Choroid plexus epithelial cell (primary cell): ENCODE results near the gene ZNF605.
"Not testable (repeated sequence)": the region's sequence is repeated elsewhere in the genome, so short reads cannot be mapped to it uniquely, and the experiment has no call there.

ENCODE experiments used
- DNase-seq: peaks from one replicate; pipeline ENCODE4 v3.0.0-alpha.2; 2010; ENCODE audit warnings: low read depth
- H3K4me3 ChIP-seq: 2 replicates; pipeline ENCODE4 v1.5.1; 2011; ENCODE audit warnings: low read depth, mild to moderate bottlenecking, control low read depth, low read length, moderate library complexity
- TF ChIP-seq, protein P1 (sequence below): conservative IDR thresholded peaks from 2 replicates; pipeline ENCODE4 v1.5.1; 2011; ENCODE audit warnings: low read depth, mild to moderate bottlenecking, control low read depth, inconsistent platforms, low read length, moderate library complexity

ZNF605 gene

DNA sequence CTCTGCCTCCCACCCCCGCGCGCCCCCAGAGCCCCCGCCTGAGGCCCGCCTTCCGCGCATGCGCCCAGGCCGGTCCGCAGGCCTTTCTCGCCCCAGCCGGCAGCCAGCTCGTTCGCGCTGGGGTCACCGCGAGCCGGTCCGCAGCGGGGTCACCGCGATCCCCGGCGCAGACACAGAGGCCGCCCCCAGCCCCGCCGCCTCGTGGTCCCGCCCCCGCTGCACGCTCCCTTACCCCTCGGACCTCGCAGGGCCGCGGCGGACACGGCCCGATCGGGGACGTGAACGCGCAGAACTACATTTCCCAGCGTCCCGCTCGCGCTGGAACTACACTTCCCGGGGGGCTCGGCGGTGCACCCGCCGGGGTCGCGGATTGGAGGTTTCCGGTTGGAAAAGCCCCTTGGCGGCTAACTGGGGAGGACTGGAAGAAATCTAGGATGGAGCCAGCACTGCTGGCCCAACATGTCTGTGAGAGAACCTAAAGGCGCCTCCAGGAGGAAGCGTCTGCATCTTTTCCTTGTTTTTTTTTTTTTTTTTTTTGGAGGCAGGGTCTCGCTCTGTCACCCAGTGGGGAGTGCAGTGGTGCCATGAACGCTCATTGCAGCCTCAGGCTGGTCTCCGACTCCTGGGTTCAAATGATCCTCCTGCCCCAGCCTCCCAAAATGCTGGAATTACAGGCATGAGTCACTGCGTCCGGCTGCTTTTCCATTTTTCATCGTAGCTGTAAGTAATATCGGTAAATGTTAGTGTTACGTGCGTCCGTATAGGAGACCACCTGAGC lies at the start of gene ZNF605:
Gene ZNF605 (minus strand): TSS at position 296 of the 778 bp plus-strand sequence. CDS start 10,671 bp downstream, outside the sequence.
- TF ChIP-seq, protein P1, sequence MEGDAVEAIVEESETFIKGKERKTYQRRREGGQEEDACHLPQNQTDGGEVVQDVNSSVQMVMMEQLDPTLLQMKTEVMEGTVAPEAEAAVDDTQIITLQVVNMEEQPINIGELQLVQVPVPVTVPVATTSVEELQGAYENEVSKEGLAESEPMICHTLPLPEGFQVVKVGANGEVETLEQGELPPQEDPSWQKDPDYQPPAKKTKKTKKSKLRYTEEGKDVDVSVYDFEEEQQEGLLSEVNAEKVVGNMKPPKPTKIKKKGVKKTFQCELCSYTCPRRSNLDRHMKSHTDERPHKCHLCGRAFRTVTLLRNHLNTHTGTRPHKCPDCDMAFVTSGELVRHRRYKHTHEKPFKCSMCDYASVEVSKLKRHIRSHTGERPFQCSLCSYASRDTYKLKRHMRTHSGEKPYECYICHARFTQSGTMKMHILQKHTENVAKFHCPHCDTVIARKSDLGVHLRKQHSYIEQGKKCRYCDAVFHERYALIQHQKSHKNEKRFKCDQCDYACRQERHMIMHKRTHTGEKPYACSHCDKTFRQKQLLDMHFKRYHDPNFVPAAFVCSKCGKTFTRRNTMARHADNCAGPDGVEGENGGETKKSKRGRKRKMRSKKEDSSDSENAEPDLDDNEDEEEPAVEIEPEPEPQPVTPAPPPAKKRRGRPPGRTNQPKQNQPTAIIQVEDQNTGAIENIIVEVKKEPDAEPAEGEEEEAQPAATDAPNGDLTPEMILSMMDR = no peak
- peak; percentile 96 for DNase-seq
- peak within 1 kb of the TSS; percentile 61 for H3K4me3 ChIP-seq

GRCh38 chr12:132998741-132999140 lies 42.6 kb upstream of the ZNF605 start:
- H3K4me3 ChIP-seq = no peak overlapping the region
- peak; percentile 5 for DNase-seq
- TF ChIP-seq, protein P1 = no peak

DNA sequence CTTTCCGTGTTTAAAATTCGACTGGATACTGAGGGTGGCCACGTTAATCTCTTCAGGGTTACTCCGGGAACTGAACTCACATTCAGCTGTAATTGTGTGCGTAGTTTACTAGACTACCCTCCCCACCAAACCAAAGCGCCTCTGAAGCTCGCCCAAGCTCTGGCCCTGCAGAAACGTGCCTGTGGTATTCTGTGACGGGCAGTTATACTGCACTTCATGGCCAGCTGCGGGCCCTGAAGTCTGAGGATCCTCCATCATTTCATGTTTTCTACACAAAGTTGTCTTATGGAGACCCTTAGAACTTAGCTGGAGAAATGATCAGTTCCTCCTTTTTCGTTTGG lies 30.7 kb upstream of the ZNF605 start:
- peak overlapping the region; percentile 77 for H3K4me3 ChIP-seq
- TF ChIP-seq, protein P1 = no peak
- DNase-seq = peak; percentile 42

- TF ChIP-seq, protein P1 = no peak
- DNase-seq = peak; percentile 93
- H3K4me3 ChIP-seq = peak within 1 kb of the TSS; percentile 77
Measured at GRCh38 chr12:132986001-132986884, 30.1 kb upstream of the ZNF605 start, which contains the start of gene ZNF26. TSS of gene ZNF26 (plus strand) at chr12:132986367. CDS start at chr12:132986841, 474 bp downstream.

- H3K4me3 ChIP-seq = not testable (repeated sequence)
- DNase-seq = peak; percentile 19
- TF ChIP-seq, protein P1 = peak; percentile 54
Measured at GRCh38 chr12:132976870-132977269, 20.8 kb upstream of the ZNF605 start.

GRCh38 chr12:132972374-132972773 lies 16.3 kb upstream of the ZNF605 start:
- TF ChIP-seq, protein P1 = no peak
- no peak overlapping the region for H3K4me3 ChIP-seq
- DNase-seq = no peak
